GM21717 (cell line): ENCODE results near the gene TMEM163.

Source experiments
- ATAC-seq: cut with Tn5 transposase; IDR thresholded peaks from one replicate; pipeline ENCODE4 v1.9.1; 2021; ENCODE audit warnings: mild to moderate bottlenecking, moderate library complexity; ENCODE audit not compliant: unreplicated experiment

Gene TMEM163

DNA sequence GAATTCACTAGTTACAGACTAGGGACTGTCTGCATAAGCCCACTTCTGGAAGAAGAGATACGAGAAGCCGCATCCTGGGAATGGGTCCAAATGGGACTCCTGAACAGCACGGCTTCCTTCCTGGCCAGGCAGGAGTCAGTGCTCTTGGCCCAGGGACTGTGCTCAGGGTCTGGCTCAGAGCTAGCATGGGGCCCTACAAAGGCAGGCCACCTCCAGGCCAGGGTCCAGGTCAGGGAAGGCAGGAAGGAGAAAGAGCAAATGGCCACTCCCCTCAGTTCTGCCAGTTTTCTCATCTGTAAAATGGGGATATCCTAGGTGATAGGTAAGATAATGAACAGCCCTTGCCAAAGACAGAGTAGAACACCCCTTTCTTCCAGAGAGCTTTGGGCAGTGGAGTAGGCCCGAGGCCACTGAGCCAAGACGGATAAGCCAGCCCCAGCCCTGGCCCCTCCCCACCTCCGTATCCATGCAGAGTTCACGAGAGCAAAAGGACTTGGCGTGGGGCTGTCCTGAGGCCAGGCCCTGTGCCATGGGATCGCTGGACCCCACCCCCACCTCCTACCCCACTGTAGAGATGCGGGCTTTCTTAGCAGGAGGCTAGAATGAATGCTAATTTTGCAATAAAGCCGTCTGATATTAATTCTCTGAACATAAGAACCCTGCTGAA lies 274.9 kb downstream of the TMEM163 start:
- no peak for ATAC-seq

DNA sequence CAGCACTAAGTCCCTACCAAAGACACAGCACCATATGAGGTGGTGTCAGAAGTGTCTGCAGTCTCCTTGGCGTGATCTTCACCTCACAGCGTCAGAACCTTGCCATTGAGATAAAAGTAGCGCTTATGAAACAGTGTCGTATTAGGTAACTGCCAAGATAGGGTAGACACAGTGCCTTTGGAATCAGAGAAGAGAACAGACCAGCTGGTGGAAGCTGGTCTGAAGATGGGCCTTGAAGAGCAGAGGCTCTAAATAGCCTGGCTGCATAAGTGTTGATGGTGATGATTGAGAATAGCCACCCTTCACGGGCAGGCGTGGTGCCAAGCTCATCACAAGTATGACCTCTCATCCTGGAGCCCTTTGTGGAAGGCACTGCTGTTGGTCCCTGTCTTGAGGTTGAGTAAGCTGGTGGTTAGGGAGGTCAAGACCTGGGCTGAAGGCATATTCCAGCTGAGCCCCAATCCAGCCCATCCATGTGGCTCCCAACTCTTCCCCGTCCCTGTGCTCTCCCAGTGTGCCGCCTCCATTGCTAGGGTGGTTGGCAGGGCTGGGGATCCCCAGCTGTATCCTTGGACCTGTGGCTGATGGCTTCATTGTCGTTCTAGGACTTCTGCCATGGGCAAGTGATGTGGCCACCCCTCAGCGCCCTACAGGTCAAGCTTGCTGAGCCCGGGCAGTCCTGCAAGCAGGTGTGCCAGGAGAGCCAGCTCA lies 277.5 kb downstream of the TMEM163 start:
- no peak for ATAC-seq

DNA sequence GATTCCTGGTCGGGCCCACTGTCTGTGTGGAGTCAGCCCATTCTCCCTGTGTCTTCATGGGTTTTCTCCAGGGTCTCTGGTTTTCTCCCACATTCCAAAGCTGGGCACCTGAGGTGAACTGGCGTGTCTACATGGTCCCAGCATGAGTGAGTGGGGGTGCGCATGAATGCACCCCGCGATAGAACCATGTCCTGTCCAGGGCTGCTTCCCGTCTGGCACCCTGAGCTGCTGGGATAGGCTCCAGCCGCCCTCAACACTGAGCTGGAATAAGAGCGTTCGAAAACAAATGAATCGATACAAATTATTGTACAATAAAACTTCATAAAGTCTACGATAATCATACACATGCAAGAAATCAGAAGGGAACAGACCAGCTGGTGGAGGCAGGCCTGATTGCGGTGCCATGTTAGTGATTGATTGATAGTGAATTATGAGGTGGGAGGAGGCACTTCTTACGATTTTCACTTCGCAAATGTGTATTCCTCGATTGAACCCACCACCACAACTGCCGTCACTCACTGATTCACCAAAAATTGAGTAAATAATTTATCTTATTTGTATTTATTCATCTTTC lies 278.4 kb downstream of the TMEM163 start:
- no peak for ATAC-seq

DNA sequence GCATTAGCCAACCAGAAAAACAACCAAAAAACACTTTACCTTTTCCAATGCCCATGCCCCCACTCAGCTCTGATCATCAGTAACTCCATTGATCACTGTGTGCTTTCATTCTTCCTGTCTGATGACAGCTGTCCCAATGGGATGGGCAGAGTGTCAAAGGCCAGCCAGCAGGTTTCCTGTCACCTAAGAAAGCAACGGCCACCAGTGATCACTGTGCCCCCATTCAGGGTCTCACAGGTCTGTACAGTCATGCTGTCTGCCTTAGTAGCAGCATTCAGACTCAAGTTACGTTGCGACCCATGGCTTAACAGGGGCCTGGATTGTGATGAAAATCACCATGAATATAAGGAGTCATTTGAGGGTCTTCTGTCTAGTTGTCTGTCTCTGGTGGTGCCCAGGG lies 280.4 kb downstream of the TMEM163 start:
- no peak for ATAC-seq

DNA sequence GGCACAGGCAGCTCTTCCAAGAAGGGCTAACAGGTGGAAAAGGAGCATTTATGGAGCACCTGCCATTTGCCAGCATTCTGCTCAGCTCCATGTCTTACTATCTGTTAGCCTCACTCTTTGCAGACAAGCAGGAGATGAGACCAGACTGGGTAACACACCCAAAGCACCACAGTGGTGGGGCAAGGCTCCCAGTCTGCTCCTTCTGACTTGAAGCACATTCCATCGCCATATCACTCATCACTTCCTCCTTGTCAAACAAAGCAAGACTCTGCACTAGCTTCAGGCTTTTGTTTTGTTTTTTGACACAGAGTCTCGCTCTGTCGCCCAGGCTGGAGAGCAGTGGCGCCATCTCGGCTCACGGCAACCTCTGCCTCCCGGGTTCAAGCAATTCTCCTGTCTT lies 282.1 kb downstream of the TMEM163 start:
- no peak for ATAC-seq

DNA sequence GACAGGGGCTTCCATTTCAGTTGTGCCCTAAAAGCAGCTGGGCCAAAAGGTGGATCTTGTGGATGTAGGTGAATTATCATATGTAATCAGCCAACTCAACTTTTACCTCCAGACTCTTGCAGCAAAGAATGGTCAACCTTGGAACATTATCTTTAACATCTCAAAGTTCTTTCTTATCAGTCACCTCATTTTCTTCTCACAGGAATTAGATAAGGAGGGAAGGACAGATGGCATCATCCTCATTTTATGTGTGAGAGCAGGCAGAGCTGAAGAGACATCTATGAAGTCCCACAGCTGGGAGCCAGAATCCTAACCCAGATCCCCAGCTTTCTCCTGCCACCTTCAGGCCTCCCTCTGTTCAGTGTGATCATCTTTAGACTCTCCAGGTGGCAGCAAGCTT lies 282.9 kb downstream of the TMEM163 start:
- no peak for ATAC-seq

DNA sequence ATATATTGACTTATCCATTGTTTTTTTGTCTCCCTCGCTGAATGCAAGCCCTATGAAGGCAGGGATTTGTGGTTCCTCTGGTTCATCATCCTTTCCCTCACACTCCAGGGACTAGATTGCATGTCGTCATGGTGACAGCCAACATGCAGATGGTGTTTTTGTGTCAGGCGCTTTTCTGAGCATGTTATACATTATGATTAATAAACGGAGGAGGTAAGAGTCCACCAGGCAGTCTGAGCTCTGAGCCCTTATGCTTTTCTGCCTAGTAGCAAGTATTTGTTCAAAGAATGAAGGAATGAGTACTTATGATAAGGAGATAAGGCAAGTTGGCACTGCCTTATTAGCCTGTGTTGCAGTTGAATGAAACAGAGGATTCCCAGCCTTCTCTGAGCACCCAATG lies 283.3 kb downstream of the TMEM163 start:
- ATAC-seq, result no peak

DNA sequence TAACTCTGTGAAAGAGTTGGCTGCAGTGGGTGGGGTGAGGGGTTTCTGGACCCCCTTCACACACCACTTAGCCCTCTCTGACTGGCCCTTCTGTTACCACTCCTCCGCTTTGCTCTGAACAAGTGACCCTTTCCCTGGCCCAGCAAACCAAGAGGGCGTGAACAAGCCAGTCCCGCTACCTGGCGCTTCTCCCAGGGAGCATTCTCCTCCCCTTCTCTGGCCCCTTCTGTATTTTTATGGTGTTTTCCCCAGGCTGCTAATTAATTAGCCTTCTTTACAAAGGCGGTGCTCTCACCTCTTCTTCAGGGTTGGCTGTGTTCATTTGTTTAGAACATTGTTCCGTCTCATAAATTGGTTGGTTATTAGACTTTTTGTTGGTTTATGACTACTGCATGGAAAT lies 284.8 kb downstream of the TMEM163 start:
- no peak for ATAC-seq

DNA sequence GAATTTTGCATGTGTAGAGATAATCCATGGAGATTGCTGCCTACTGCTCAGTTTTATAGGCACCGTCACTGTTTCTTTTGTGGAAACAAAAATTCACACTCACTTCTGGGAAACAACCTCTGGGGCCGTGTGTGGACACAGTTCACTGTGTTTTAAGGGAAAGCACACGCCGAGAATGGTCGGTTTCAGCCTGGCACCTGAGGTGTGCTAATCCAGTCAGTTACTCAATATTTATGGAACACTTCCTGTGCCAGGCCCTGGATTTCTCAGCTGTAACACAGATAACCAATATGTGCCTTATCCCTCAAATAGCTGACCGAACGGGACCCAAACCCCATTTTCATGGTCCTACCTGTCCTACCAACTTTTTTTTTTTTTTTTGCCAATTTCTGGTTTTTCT lies 285.3 kb downstream of the TMEM163 start:
- ATAC-seq, result no peak

DNA sequence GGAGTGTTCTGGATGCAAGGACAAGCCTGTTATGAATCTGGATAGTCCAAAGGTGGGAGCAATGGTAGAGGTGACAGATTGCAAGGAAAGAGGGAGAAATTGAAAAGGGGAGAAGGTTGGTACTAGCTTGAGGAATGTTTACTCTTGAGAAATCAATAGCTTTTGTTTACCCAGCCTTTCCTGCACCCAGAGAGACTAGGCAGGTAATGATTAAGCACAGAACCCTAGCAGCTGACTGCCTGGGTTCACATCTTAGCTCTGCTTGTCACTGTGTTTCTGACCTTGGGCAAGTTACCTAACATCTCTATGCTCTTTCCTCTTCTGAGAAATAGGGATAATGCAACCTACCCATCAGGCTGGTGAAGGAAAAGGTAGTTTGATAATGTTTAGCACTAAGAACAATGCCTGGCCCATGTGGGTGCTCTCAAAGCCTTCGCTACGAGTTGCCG lies 286.3 kb downstream of the TMEM163 start:
- ATAC-seq, result no peak

DNA sequence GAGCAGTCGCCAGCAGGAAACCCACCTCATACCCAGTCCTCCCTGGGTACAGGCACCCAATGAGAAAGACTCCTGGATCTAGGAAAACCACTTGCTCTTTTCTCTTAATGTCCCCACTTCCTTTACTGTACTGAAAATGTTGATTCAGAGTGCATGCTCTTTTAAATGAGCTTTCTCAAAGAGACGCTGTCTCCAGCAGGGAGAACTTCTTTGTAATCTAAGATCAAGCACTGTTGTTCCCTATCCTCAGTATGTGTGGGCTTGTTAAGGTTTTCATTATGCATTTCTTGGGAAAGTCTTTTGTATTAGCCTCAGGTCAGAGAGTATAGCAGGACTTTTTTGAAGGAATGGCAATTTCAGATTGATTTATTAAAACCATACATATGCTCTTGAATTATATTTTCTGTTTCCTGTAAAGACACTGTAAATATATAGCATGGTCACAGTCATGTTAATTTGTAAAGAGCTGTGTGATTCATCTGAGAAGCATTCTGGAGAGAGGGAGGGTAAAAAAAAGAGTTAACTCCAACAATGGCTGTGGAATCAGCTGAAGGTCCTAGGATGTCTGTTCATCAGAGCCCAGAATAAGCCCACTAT lies 286.9 kb downstream of the TMEM163 start:
- ATAC-seq, result no peak

DNA sequence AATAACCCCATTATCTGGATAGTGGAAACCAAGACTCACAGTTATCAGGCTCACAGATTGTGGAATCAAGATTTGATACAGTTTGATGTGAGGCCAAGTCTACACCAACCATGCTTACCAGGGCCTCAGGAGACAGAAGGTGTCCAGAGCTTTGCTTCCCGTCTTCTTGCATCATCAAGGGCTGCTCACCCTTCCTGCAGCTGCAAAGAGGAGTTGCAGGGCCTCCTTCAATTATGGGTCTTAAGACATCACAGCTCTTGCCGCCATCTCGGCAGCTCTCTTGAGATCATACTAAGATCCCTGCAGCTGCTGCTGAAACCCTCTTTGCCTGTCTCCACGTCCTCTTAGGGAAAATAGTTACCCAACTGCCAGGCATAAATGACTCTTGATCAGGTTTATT lies 288.9 kb downstream of the TMEM163 start:
- ATAC-seq, result no peak

DNA sequence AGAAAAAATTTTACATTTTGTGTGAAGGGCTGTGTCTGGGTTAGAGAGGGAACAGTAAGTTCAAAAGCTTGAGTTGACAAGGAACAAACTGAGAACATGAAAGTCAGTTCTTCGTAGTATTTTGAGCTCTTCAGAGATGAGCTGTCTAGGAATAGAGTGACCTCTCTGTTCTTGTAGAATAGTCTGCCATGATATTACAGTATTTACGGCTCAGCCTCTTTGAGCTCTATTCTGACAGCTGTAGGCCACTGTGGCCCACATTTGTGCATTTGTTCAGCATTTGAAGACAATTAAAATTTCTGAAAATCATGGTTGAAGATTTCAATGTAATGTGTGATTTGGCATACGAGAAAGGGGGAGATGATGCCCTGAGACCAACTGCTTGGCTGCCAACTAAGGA lies 292.1 kb downstream of the TMEM163 start:
- no peak for ATAC-seq

DNA sequence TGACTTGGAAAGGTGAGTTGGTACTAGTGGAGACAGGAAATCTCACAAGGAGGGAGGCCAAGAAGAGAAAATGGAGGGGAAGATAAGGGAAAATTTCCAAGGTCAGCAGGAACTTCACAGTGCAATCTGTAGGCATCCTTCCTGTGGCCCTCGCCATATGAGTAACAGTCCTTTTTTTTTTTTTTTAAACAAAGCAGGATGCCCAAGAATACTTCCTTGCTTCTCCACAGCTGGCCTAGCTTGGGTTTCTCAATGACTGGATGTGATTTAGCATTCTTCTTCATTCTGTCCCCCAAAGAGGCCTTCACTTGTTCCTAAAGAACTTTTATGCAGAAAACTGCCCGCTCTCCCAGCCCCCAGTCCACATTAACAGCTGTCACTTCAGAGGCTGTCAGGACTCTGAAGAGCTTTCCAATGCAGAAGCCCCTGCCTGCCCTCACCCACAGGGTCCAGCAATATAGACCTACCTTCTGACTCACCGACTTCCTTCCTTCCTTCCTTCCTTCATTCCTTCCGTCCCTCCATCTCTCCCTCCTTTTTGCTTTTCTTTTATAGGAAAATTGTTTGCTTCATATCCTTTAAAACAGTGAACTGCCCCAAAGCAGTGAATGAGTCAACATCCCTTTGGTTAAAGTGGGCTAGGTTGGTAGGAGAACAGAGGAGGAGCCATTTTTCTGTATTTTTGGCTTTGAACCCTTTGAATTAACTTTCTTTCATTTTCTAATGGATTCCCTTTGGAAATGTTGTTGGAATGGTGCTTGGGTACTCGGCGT lies 292.9 kb downstream of the TMEM163 start:
- no peak for ATAC-seq

DNA sequence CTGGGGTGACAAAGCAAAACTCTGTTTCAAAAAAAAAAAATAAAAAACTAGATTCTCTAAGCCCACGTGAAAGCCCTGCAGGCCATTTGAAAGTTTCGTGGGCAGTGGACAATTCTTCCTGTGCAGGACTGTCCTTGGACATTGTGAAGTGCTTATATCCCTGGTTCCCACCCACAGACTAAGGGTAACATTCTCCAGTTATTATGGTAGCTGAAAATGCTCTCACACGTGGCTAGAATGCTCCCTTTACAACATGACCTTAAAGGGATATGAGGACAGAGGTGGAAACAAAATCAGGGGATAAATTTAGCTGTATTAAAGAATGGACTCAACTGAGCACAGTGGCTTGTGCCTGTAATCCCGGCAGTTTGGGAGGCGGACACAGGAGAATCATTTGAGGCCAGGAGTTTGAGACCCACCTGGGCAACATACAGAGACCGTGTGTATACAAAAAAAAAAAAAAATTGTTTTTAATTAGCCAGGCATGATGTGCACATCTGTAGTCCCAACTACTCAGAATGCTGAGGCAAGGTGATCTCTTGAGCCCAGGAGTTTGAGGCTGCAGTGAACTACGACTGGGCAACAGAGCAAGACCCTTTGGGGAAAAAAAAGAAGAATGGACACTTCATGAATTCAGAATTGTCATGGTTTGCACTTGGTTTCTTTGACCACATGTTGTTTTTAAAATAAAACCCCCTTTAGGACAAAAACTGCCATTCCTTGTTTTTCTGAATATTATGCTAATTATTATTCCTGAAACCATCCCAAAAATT lies 297.1 kb downstream of the TMEM163 start:
- ATAC-seq, result no peak

DNA sequence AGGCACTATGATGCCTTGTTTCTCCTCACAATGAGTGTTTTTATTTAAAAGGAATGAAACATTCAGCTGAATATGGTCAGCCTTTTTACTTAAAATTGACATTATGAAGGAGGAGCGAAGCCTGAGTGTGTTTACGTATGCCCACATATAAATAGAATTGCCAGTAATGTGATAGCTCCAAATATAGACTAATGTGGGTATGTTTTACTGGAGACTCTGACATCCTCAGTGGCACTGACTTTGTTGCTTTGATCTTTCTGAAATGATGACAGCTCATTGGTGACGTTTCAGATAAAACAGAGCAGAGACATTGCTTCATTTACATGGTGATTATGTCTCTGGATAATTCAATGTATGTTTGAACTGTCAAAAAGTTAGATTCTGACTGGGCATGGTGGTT lies 297.9 kb downstream of the TMEM163 start:
- no peak for ATAC-seq

DNA sequence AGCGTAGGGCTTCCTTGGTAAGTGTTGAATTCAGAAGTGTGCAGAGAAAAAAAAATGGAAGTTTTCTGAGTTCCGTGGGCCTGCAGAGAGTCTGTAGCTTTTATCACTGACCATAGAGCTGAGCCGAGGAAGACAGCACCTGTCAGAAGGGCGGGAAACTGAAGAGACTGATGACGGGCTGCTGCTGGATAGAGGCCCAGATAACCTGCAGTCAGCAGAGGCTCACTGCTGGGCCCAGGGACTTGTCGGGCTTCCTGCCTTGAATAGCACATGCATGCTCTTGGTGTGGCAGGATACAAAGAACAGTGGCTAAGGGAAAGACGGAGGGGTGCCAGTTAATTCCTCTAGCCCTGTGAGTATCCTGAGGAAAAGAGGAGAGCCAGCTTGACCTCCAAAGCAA lies 298.5 kb downstream of the TMEM163 start:
- ATAC-seq, result no peak

DNA sequence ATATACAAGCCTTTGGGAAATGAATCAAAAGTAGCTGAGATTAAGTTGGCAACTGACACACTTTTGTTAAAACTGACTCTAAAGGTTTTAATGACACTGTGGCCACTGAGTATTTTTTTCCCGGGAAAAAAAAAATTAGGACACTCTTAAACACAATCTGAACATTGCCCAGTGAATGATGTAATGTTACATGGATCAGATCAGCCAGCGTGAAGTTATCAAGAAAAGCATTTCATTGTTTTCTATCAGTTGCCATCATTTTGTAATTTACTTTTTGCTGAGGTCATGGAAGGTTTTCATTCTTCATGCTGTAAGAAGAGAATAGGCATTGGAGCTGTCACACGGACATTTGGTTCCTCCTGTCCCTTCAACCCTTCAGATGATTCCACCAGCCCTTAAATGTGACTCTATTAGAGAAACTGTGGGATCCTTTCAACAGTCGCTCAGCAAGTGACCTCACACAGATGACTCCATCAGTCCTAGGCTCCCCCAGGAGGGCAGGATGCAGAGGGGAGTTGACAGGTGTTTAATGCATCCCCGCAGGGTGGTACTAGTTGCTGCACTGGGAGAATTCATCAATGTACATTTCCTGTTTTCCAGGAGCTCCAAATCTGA lies 300.7 kb downstream of the TMEM163 start:
- ATAC-seq, result no peak

DNA sequence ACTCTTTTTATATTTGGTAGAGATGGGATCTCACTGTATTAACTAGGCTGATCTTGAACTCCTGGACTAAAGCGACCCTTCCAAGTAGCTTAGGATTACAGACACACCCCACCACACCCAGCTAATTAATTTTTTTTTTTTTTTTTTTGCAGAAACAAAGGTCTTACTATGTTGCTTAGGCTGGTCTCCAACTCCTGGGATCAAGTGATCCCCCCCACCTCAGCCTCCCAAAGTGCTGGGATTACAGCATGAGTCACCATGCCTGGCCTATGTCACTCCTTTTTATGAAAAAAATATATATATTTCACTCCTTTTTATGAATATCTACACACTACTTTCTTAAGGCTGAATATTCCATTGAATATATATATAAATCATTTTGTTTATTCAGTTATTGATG lies 302.2 kb downstream of the TMEM163 start:
- ATAC-seq, result no peak

DNA sequence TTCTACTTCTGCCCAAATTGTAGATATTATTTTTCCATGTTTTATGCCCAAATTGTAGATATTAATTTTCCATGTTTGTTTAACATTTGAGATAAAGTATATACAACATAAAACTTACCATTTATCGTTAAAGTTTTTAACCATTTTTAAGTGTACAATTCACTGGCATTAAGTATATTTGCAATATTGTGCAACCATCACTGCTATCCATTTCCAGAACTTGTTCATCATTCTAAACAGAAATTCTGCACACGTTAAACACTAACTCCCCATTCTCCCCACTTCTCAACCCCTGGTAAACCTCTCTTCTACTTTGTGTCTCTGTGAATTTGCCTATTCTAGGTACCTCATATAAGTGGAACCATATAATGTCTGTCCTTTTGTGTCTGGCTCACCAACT lies 302.8 kb downstream of the TMEM163 start:
- ATAC-seq, result no peak
